IMR-90 (cell line): ENCODE measurements around the gene TRIM44. TPM values are rescaled to one million over a fixed set of nuclear protein-coding genes. Genes with fewer than 3 reads are reported as not detected.

Source experiments
- ATAC-seq: fragments of 200-7000 bp; cut with Tn5 transposase; 2 replicates; pipeline ENCODE4 v1.9.1; 2020; ENCODE audit warnings: low read depth, mild to moderate bottlenecking, moderate library complexity
- BruUV-seq: library from RNA; stranded (reverse); fragments of 400-500 nt; replicated peaks from 2 replicates; lab custom pipeline; 2021; lab: Mats Ljungman, UMichigan
- CTCF ChIA-PET: fragments of 300-600 bp; formaldehyde crosslinking; extraction: SDS; loops from one replicate; lab custom pipeline; 2021; ENCODE audit warnings: antibody characterized with exemption; lab: Yijun Ruan, JAX
- POLR2A ChIA-PET: fragments of 300-600 bp; sonication (Branson Sonifier 250); formaldehyde crosslinking; loops from one replicate; lab custom pipeline; 2022; ENCODE audit warnings: antibody characterized with exemption; ENCODE audit not compliant: unreplicated experiment; lab: Charles Lee
- DNase-seq: peaks from one replicate; pipeline ENCODE4 v3.0.0; 2013
- H2AFZ ChIP-seq: replicated peaks from 2 replicates; pipeline ENCODE3; 2013; ENCODE audit warnings: low read length, mild to moderate bottlenecking; ENCODE audit not compliant: poor library complexity
- H2AK5ac ChIP-seq: 2 replicates; pipeline ENCODE4 v1.6.1; 2013; ENCODE audit warnings: low read depth, low read length, inconsistent platforms
- H2AK9ac ChIP-seq: replicated peaks from 2 replicates; pipeline ENCODE3; 2013; ENCODE audit warnings: mild to moderate bottlenecking, low read depth, low read length, moderate library complexity; ENCODE audit not compliant: poor library complexity
- H2BK120ac ChIP-seq: 2 replicates; pipeline ENCODE4 v1.6.1; 2013; ENCODE audit warnings: low read depth, low read length, inconsistent platforms
- H2BK15ac ChIP-seq: 3 replicates; pipeline ENCODE4 v1.6.1; 2013; ENCODE audit warnings: low read depth, low read length, inconsistent platforms
- H2BK20ac ChIP-seq: 2 replicates; pipeline ENCODE4 v1.6.1; 2013; ENCODE audit warnings: low read depth, mild to moderate bottlenecking, inconsistent platforms, low read length, moderate library complexity
- H2BK5ac ChIP-seq: 2 replicates; pipeline ENCODE4 v1.6.1; 2013; ENCODE audit warnings: mild to moderate bottlenecking, low read depth, low read length, inconsistent platforms; ENCODE audit not compliant: poor library complexity, severe bottlenecking
- H3K14ac ChIP-seq: replicated peaks from 2 replicates; pipeline ENCODE4 v1.6.1; 2013; ENCODE audit warnings: low read depth, low read length, inconsistent platforms
- H3K18ac ChIP-seq: 2 replicates; pipeline ENCODE4 v1.6.1; 2013; ENCODE audit warnings: low read depth, low read length, control low read depth
- H3K23ac ChIP-seq: 2 replicates; pipeline ENCODE4 v1.6.1; 2013; ENCODE audit warnings: low read depth, low read length, inconsistent platforms
- H3K27ac ChIP-seq: 2 replicates; pipeline ENCODE4 v1.5.1; 2013; ENCODE audit warnings: mild to moderate bottlenecking, control low read depth, low read length; ENCODE audit not compliant: insufficient read depth
- H3K27me3 ChIP-seq: 2 replicates; pipeline ENCODE4 v1.6.1; 2013; ENCODE audit warnings: low read length; ENCODE audit not compliant: control insufficient read depth, insufficient read depth
- H3K36me3 ChIP-seq: 2 replicates; pipeline ENCODE4 v1.6.1; 2013; ENCODE audit warnings: low read length, mixed read lengths; ENCODE audit not compliant: control insufficient read depth, insufficient read depth
- H3K4ac ChIP-seq: 2 replicates; pipeline ENCODE4 v1.6.1; 2013; ENCODE audit warnings: low read depth, low read length, inconsistent platforms
- H3K4me1 ChIP-seq: 2 replicates; pipeline ENCODE4 v1.6.1; 2013; ENCODE audit warnings: low read length, mixed read lengths; ENCODE audit not compliant: control insufficient read depth, insufficient read depth
- H3K4me2 ChIP-seq: 2 replicates; pipeline ENCODE4 v1.6.1; 2013; ENCODE audit warnings: low read depth, mild to moderate bottlenecking, control low read depth, low read length, moderate library complexity
- H3K4me3 ChIP-seq: 2 replicates; pipeline ENCODE4 v1.5.1; 2013; ENCODE audit warnings: low read depth, mild to moderate bottlenecking, control low read depth, low read length, moderate library complexity; ENCODE audit not compliant: insufficient read depth
- H3K56ac ChIP-seq: 2 replicates; pipeline ENCODE4 v1.6.1; 2013; ENCODE audit warnings: low read length, inconsistent platforms; ENCODE audit not compliant: insufficient read depth; ENCODE audit errors: extremely low read depth
- H3K79me1 ChIP-seq, 2 experiments: 2 replicates each; pipeline ENCODE4 v1.6.1; 2013; ENCODE audit warnings: low read length in 2 of 2, inconsistent platforms in 1 of 2, low read depth in 1 of 2
- H3K9ac ChIP-seq: 2 replicates; pipeline ENCODE4 v1.6.1; 2013; ENCODE audit warnings: low read depth, low read length, control low read depth
- H3K9me1 ChIP-seq: 2 replicates; pipeline ENCODE4 v1.6.1; 2013; ENCODE audit warnings: low read length, inconsistent platforms; ENCODE audit not compliant: insufficient read depth
- H3K9me3 ChIP-seq: 2 replicates; pipeline ENCODE4 v1.6.1; 2013; ENCODE audit warnings: low read length; ENCODE audit not compliant: control insufficient read depth, insufficient read depth
- H4K20me1 ChIP-seq: 2 replicates; pipeline ENCODE4 v1.6.1; 2013; ENCODE audit warnings: low read length, inconsistent platforms; ENCODE audit not compliant: insufficient read depth
- H4K5ac ChIP-seq: 2 replicates; pipeline ENCODE4 v1.6.1; 2013; ENCODE audit warnings: mild to moderate bottlenecking, low read depth, low read length, control low read depth
- H4K8ac ChIP-seq, 2 experiments: 2 replicates each; pipeline ENCODE4 v1.6.1; 2013; ENCODE audit warnings: low read depth in 2 of 2, low read length in 2 of 2, control low read depth in 1 of 2, inconsistent platforms in 1 of 2
- H4K91ac ChIP-seq: 2 replicates; pipeline ENCODE4 v1.6.1; 2013; ENCODE audit warnings: low read depth, low read length, inconsistent platforms; ENCODE audit not compliant: insufficient read depth
- BHLHE40 ChIP-seq: fragments of 150-350 bp; IDR thresholded peaks from 2 replicates; pipeline ENCODE4 v1.6.1; 2016; ENCODE audit warnings: mild to moderate bottlenecking, low read depth, low read length
- CEBPB ChIP-seq: IDR thresholded peaks from 2 replicates; pipeline ENCODE4 v1.6.1; 2012; ENCODE audit warnings: low read depth, low read length, improper control_type of control experiment
- CHD1 ChIP-seq: IDR thresholded peaks from 2 replicates; pipeline ENCODE4 v1.6.1; 2012; ENCODE audit warnings: low read depth, low read length, improper control_type of control experiment
- FOS ChIP-seq: fragments of 150-350 bp; IDR thresholded peaks from 2 replicates; pipeline ENCODE4 v1.6.1; 2016; ENCODE audit warnings: low read depth, low read length
- MAFK ChIP-seq: IDR thresholded peaks from 2 replicates; pipeline ENCODE4 v1.6.1; 2012; ENCODE audit warnings: low read depth, low read length, improper control_type of control experiment
- MAZ ChIP-seq: IDR thresholded peaks from 2 replicates; pipeline ENCODE4 v1.6.1; 2012; ENCODE audit warnings: low read depth, mild to moderate bottlenecking, low read length, improper control_type of control experiment, moderate library complexity, borderline replicate concordance
- MXI1 ChIP-seq: IDR thresholded peaks from 2 replicates; pipeline ENCODE4 v1.6.1; 2012; ENCODE audit warnings: low read depth, mild to moderate bottlenecking, low read length, moderate library complexity, borderline replicate concordance
- NFE2L2 ChIP-seq: fragments of 150-350 bp; IDR thresholded peaks from 2 replicates; pipeline ENCODE4 v1.6.1; 2016; ENCODE audit warnings: low read depth, mild to moderate bottlenecking, low read length
- POLR2A ChIP-seq: IDR thresholded peaks from 2 replicates; pipeline ENCODE4 v1.6.1; 2012; ENCODE audit warnings: mild to moderate bottlenecking, low read depth, low read length
- RAD21 ChIP-seq: IDR thresholded peaks from 2 replicates; pipeline ENCODE4 v1.6.1; 2012; ENCODE audit warnings: low read length, improper control_type of control experiment
- RCOR1 ChIP-seq: IDR thresholded peaks from 2 replicates; pipeline ENCODE4 v1.6.1; 2012; ENCODE audit warnings: mild to moderate bottlenecking, low read length, improper control_type of control experiment; ENCODE audit not compliant: insufficient replicate concordance
- RFX5 ChIP-seq: IDR thresholded peaks from 2 replicates; pipeline ENCODE4 v1.8.0; 2012; ENCODE audit warnings: low read depth, mild to moderate bottlenecking, low read length, moderate library complexity
- SMC3 ChIP-seq: fragments of 150-350 bp; IDR thresholded peaks from 2 replicates; pipeline ENCODE4 v1.6.1; 2016; ENCODE audit warnings: low read depth, mild to moderate bottlenecking, antibody characterized with exemption, low read length, moderate library complexity
- WGBS, 2 experiments: methylation state at CpG; one replicate each; pipeline versions ENCODE4 v1.1.5 to v1.1.7; 2013; ENCODE audit warnings: missing lambda C conversion rate in 2 of 2; ENCODE audit not compliant: insufficient read length in 1 of 2; ENCODE audit errors: extremely low coverage in 2 of 2; 5-methylcytosine and 5-hydroxymethylcytosine counted together
- dilution Hi-C: fragments of 300-500 bp; cut with HindIII; formaldehyde crosslinking; loops from one replicate; pipeline ENCODE4 v1.14.3; 2018; ENCODE audit warnings: low sequenced_read_pairs; ENCODE audit not compliant: unreplicated experiment
- in situ Hi-C: fragments of 300-500 bp; cut with MboI; formaldehyde crosslinking; loops from 3 replicates; pipeline ENCODE4 v1.14.3; 2019; ENCODE audit warnings: low sequenced_read_pairs, inconsistent platforms, mixed read lengths
- intact Hi-C: fragments of 100-400 bp; cut with micrococcal nuclease; formaldehyde crosslinking; loops from 2 replicates; pipeline ENCODE4 v1.10.0; 2022
- polyA plus RNA-seq, 3 experiments: library from polyadenylated mRNA; depleted of rRNA; stranded (reverse); fragments of >200 nt; gene quantifications; 2 replicates each; pipeline ENCODE4 v1.2.3, GENCODE V29; 2012; ENCODE audit warnings: low replicate concordance in 1 of 3
- total RNA-seq: library from RNA; depleted of rRNA; stranded (reverse); fragments of >200 nt; gene quantifications from 2 replicates; pipeline ENCODE4 v1.2.3, GENCODE V29; 2012
- TF ChIP-seq, protein P1 (sequence below): conservative IDR thresholded peaks from 2 replicates; pipeline ENCODE4 v1.5.1; 2012; ENCODE audit warnings: mild to moderate bottlenecking, low read depth, low read length, improper control_type of control experiment
- TF ChIP-seq, protein P2 (sequence below): fragments of 150-350 bp; IDR thresholded peaks from 2 replicates; pipeline ENCODE4 v1.6.1; 2017; ENCODE audit warnings: mild to moderate bottlenecking, antibody characterized with exemption, low read length, low read depth
- TF ChIP-seq, protein P3 (sequence below): fragments of 150-350 bp; IDR thresholded peaks from 2 replicates; pipeline ENCODE4 v1.6.1; 2016; ENCODE audit warnings: low read depth, mild to moderate bottlenecking, low read length, moderate library complexity, borderline replicate concordance

Gene TRIM44
- total and polyA plus RNA-seq, 2 of the 4 experiments (the other 2 are of a cell fraction): 50.7 to 104 TPM

DNA sequence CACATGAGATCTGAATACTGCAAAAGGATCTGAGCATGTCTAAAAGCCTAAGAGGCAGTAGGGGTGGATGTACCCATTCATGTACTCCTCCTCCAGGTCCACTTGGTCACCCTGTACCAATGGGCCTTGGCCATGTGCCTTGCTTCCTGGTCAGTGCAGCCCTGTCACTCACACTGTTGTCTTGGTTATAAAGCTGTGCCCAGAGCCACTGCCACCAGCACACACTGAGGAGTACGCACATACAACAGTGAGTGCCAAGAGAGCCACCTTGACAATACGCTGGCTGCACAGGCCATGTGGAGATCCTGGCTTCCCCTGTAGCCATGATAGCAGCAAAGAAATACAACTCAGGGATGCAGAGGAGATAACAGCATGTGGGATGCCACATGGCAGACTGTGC is 184.9 kb downstream of the TRIM44 start:
- Histone ChIP-seq H4K8ac (no peak overlapping the region), H2AK5ac (no peak overlapping the region), H3K4ac (no peak overlapping the region), H2BK15ac (no peak overlapping the region), H3K14ac (no peak overlapping the region), H3K4me3 (no peak overlapping the region), H2BK20ac (no peak overlapping the region), H3K4me1 (no peaks in the 10 kb centered on the region), H3K27me3 (peaks cover 39% of the 10 kb centered on the region), H3K18ac (no peak overlapping the region), H3K27ac (no peak overlapping the region), H3K36me3 (no peaks in the 10 kb centered on the region), H4K20me1 (no peaks in the 10 kb centered on the region), H3K79me1 (no peaks in the 10 kb centered on the region), H3K4me2 (no peak overlapping the region), H2BK5ac (no peak overlapping the region), H3K9me3 (no peaks in the 10 kb centered on the region), H3K9me1 (no peaks in the 10 kb centered on the region), H3K9ac (no peak overlapping the region), H3K56ac (no peak overlapping the region), H2AFZ (no peak overlapping the region), H3K23ac (no peak overlapping the region), H2BK120ac (no peak overlapping the region), H2AK9ac (no peak overlapping the region), H4K5ac (no peak overlapping the region), H4K91ac (no peak overlapping the region)
- ChIA-PET POLR2A (interaction anchor here (0.6 kb wide), 1 partner anchor 359 kb away, joined by 7 read pairs; no protein-coding TSS in a partner anchor), CTCF (no interaction called here)
- intact Hi-C loops (loop anchor here (5.0 kb wide), 1 partner anchor 75 kb away; no protein-coding TSS in a partner anchor), in situ Hi-C loops (no loop called here), dilution Hi-C loops (no loop called here)
- TF ChIP-seq MAZ (no peak), RCOR1 (no peak), RAD21 (no peak), MAFK (no peak), NFE2L2 (no peak), POLR2A (no peak), CHD1 (no peak), BHLHE40 (no peak), RFX5 (no peak), MXI1 (no peak), FOS (no peak), CEBPB (no peak), SMC3 (no peak)
- TF ChIP-seq, protein P1, sequence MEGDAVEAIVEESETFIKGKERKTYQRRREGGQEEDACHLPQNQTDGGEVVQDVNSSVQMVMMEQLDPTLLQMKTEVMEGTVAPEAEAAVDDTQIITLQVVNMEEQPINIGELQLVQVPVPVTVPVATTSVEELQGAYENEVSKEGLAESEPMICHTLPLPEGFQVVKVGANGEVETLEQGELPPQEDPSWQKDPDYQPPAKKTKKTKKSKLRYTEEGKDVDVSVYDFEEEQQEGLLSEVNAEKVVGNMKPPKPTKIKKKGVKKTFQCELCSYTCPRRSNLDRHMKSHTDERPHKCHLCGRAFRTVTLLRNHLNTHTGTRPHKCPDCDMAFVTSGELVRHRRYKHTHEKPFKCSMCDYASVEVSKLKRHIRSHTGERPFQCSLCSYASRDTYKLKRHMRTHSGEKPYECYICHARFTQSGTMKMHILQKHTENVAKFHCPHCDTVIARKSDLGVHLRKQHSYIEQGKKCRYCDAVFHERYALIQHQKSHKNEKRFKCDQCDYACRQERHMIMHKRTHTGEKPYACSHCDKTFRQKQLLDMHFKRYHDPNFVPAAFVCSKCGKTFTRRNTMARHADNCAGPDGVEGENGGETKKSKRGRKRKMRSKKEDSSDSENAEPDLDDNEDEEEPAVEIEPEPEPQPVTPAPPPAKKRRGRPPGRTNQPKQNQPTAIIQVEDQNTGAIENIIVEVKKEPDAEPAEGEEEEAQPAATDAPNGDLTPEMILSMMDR: no peak
- TF ChIP-seq, protein P2, sequence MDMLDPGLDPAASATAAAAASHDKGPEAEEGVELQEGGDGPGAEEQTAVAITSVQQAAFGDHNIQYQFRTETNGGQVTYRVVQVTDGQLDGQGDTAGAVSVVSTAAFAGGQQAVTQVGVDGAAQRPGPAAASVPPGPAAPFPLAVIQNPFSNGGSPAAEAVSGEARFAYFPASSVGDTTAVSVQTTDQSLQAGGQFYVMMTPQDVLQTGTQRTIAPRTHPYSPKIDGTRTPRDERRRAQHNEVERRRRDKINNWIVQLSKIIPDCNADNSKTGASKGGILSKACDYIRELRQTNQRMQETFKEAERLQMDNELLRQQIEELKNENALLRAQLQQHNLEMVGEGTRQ: no peak
- TF ChIP-seq, protein P3, sequence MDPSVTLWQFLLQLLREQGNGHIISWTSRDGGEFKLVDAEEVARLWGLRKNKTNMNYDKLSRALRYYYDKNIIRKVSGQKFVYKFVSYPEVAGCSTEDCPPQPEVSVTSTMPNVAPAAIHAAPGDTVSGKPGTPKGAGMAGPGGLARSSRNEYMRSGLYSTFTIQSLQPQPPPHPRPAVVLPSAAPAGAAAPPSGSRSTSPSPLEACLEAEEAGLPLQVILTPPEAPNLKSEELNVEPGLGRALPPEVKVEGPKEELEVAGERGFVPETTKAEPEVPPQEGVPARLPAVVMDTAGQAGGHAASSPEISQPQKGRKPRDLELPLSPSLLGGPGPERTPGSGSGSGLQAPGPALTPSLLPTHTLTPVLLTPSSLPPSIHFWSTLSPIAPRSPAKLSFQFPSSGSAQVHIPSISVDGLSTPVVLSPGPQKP: no peak
- DNase-seq: no peak
- no peak for ATAC-seq
- BruUV-seq: no TSS peak
- 100% methylated on average over 1 of the region's 2 CpGs; no CpG with 5 or more reads in 1 of the 2 experiments for WGBS, 2 experiments
